PC-9 (cell line): ENCODE results near the gene NEK9. TPM values are rescaled to one million over a fixed set of nuclear protein-coding genes. Genes with fewer than 3 reads are reported as not detected.

Source experiments
- BruUV-seq: library from RNA; stranded (reverse); fragments of 400-500 nt; replicated peaks from 2 replicates; lab custom pipeline; 2021; lab: Mats Ljungman, UMichigan
- CTCF ChIA-PET: fragments of 300-600 bp; sonication (Branson Sonifier 250); formaldehyde crosslinking; loops from one replicate; lab custom pipeline; 2022; ENCODE audit warnings: antibody characterized with exemption; lab: Charles Lee
- POLR2A ChIA-PET: fragments of 300-600 bp; sonication (Branson Sonifier 250); formaldehyde crosslinking; loops from one replicate; lab custom pipeline; 2022; ENCODE audit warnings: antibody characterized with exemption; ENCODE audit not compliant: unreplicated experiment; lab: Charles Lee
- DNase-seq, 2 experiments: peaks; one replicate each; pipeline versions ENCODE4 v3.0.0 to v3.0.0-alpha.2; 2015 to 2022; ENCODE audit warnings: mixed read lengths in 1 of 2
- H2AFZ ChIP-seq: fragments of 200-600 bp; sonication (generic); 2 replicates; pipeline ENCODE4 v1.8.1; 2017; ENCODE audit warnings: antibody characterized with exemption
- H3F3A ChIP-seq: fragments of 200-600 bp; sonication (generic); 2 replicates; pipeline ENCODE4 v1.8.1; 2017; ENCODE audit warnings: antibody characterized with exemption, mild to moderate bottlenecking, low read depth; ENCODE audit not compliant: insufficient read depth
- H3K27ac ChIP-seq: fragments of 200-600 bp; sonication (generic); 2 replicates; pipeline ENCODE4 v1.6.1; 2016; ENCODE audit warnings: mixed run types
- H3K27me3 ChIP-seq: fragments of 200-600 bp; sonication (generic); 2 replicates; pipeline ENCODE4 v1.6.1; 2016; ENCODE audit warnings: low read depth, mixed run types; ENCODE audit not compliant: insufficient read depth
- H3K36me3 ChIP-seq: fragments of 200-600 bp; sonication (generic); 2 replicates; pipeline ENCODE4 v1.6.1; 2016; ENCODE audit warnings: low read depth, mixed run types
- H3K4me1 ChIP-seq: fragments of 200-600 bp; sonication (generic); replicated peaks from 2 replicates; pipeline ENCODE4 v1.6.1; 2016; ENCODE audit warnings: mixed run types; ENCODE audit not compliant: insufficient read depth
- H3K4me2 ChIP-seq: fragments of 200-600 bp; sonication (generic); 2 replicates; pipeline ENCODE4 v1.6.1; 2017; ENCODE audit warnings: mixed run types
- H3K4me3 ChIP-seq: fragments of 200-600 bp; sonication (generic); 2 replicates; pipeline ENCODE4 v1.6.1; 2016; ENCODE audit warnings: mixed run types
- H3K79me2 ChIP-seq: fragments of 200-600 bp; sonication (generic); 2 replicates; pipeline ENCODE4 v1.6.1; 2017; ENCODE audit warnings: low read depth, mixed run types
- H3K9me2 ChIP-seq: fragments of 200-600 bp; sonication (generic); 2 replicates; pipeline ENCODE4 v1.8.1; 2017; ENCODE audit warnings: mild to moderate bottlenecking; ENCODE audit not compliant: insufficient read depth
- H3K9me3 ChIP-seq: fragments of 200-600 bp; sonication (generic); 2 replicates; pipeline ENCODE4 v1.8.1; 2016; ENCODE audit warnings: low read depth; ENCODE audit not compliant: insufficient read depth
- H4K20me1 ChIP-seq: fragments of 200-600 bp; sonication (generic); 2 replicates; pipeline ENCODE4 v1.8.1; 2017; ENCODE audit not compliant: insufficient read depth
- EZH2 ChIP-seq: fragments of 200-600 bp; sonication (generic); IDR thresholded peaks from 2 replicates; pipeline ENCODE4 v1.8.0; 2017; ENCODE audit warnings: antibody characterized with exemption, low read depth
- intact Hi-C: fragments of 100-400 bp; cut with micrococcal nuclease; formaldehyde crosslinking; loops from one replicate; pipeline ENCODE4 v1.10.0; 2022; ENCODE audit not compliant: unreplicated experiment
- total RNA-seq: library from RNA; stranded (reverse); gene quantifications from 2 replicates; pipeline ENCODE4 v1.2.3, GENCODE V29; 2021
- TF ChIP-seq, protein P1 (sequence below): fragments of 200-600 bp; sonication (generic); conservative IDR thresholded peaks from 2 replicates; pipeline ENCODE4 v1.6.1; 2017; ENCODE audit warnings: mixed run types, antibody characterized with exemption, mild to moderate bottlenecking, moderate library complexity

The NEK9 gene
- total RNA-seq, 1 experiment from 2014 or later, result 170 TPM

DNA sequence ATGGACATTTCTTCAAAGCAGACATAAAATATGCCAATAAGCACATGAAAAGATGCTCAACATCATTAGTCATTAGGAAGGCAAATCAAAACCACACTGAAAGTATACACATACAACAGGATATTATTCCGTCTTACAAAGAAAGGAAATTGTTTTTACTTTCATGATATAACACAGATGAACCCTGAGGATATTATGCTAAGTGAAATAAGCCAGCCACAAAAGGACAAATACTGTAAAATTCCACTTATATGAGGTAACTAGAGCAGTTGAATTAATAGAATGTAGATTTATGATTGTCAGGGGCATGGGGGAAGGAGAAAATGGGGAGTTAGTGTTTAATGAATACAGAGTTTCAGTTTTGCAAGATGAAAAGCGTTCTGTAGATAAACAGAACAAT, 67.2 kb downstream of the NEK9 start:
- DNase-seq, result peak in 1 of 2 experiments; percentile 24
- H3K4me3 ChIP-seq, result no peak overlapping the region
- H2AFZ ChIP-seq, result no peak overlapping the region
- H3K4me1 ChIP-seq, result peaks cover 13% of the 10 kb centered on the region
- no peaks in the 10 kb centered on the region for H3K9me2 ChIP-seq
- intact Hi-C loops, result no loop called here
- no TSS peak for BruUV-seq
- H4K20me1 ChIP-seq, result no peaks in the 10 kb centered on the region
- CTCF ChIA-PET, result interaction anchor here (0.6 kb wide), 1 partner anchor 136 kb away, joined by 3 read pairs; the partner anchor contains the start of gene RPS6KL1
- no peak overlapping the region for H3K4me2 ChIP-seq
- H3K27me3 ChIP-seq, result no peaks in the 10 kb centered on the region
- peaks cover 40% of the 10 kb centered on the region for H3K79me2 ChIP-seq
- no peak overlapping the region for H3K27ac ChIP-seq
- H3K36me3 ChIP-seq, result peaks cover 24% of the 10 kb centered on the region
- peaks cover 28% of the 10 kb centered on the region; the same call in 1 of the 2 replicates for H3F3A ChIP-seq
- no peaks in the 10 kb centered on the region for H3K9me3 ChIP-seq
- TF ChIP-seq, protein P1, sequence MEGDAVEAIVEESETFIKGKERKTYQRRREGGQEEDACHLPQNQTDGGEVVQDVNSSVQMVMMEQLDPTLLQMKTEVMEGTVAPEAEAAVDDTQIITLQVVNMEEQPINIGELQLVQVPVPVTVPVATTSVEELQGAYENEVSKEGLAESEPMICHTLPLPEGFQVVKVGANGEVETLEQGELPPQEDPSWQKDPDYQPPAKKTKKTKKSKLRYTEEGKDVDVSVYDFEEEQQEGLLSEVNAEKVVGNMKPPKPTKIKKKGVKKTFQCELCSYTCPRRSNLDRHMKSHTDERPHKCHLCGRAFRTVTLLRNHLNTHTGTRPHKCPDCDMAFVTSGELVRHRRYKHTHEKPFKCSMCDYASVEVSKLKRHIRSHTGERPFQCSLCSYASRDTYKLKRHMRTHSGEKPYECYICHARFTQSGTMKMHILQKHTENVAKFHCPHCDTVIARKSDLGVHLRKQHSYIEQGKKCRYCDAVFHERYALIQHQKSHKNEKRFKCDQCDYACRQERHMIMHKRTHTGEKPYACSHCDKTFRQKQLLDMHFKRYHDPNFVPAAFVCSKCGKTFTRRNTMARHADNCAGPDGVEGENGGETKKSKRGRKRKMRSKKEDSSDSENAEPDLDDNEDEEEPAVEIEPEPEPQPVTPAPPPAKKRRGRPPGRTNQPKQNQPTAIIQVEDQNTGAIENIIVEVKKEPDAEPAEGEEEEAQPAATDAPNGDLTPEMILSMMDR, result no peak
- POLR2A ChIA-PET, result no interaction called here

DNA sequence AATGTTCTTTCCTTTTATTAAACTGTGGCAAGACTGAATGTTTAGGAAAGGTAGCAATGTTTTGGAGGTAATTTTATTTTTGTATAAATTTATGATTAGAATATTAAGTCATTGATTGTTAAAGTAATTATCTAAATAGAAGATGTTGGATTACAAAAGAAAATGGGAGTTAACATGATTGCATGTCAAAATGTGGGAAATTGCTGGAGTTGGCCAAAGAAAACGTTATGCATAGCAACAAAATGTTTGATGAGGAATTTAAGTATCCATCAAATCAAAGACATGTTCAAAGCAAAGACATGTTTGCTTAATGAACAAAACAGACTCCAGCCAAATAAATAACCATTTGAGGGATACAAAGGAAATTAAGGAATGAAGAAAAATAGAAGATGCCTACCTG, 72.4 kb downstream of the NEK9 start:
- no peak for TF ChIP-seq EZH2
- TF ChIP-seq, protein P1, result no peak
- no peaks in the 10 kb centered on the region for H3K27me3 ChIP-seq
- no TSS peak for BruUV-seq

DNA sequence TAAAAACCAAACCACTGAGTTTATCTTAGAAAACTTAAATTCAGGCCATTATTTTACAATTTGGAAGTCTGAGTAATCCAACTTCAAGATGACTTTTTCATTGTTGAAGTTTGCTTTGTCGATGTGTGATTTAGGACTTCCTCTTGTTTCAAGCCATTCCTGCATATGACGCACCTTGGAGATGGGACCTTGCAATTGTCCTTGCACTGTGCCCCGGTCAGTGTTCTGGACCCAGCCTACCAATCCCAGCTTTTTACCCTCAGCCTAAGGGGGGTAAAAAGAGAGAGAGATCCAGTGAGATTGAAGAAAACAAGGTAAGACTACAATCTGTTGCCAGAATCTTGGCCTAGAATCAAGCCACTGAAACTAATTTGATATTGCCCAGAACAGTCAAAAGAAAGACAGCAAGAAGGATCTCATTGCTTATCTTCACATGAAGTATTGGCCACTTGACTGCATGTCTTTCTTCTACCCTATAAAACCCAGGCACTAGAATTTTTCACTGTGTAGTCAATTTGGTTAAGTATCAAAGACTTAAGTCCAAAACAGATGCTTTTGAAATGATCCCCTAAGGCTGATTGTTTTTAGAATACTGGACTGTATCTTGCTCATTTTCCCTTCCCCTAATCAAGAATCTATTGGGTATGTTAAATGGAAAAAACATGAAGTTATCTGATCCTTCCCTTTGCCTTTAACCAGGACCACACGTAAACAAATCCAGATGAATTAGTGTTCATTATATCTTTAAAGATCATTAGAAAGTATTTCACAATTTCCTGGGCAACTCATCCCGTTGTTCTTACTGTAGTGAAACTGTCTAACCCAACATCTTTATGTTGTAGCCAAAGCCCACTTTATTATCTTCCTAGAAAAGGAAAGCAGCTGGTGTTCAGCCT, 73.2 kb downstream of the NEK9 start:
- no peaks in the 10 kb centered on the region for H3K9me3 ChIP-seq
- no peaks in the 10 kb centered on the region for H3K27me3 ChIP-seq
- H3K4me2 ChIP-seq, result no peak overlapping the region
- peaks cover 40% of the 10 kb centered on the region for H3F3A ChIP-seq
- peaks cover 23% of the 10 kb centered on the region for H3K79me2 ChIP-seq
- peaks cover 15% of the 10 kb centered on the region for H3K4me1 ChIP-seq
- no peak overlapping the region for H3K4me3 ChIP-seq
- no peaks in the 10 kb centered on the region for H3K9me2 ChIP-seq
- BruUV-seq, result no TSS peak
- ChIA-PET CTCF (no interaction called here), POLR2A (no interaction called here)
- H3K27ac ChIP-seq, result no peak overlapping the region
- intact Hi-C loops, result no loop called here
- no peak for TF ChIP-seq EZH2
- TF ChIP-seq, protein P1, result no peak
- peaks cover 19% of the 10 kb centered on the region for H3K36me3 ChIP-seq
- DNase-seq, result peak in 1 of 2 experiments; percentile 29
- no peaks in the 10 kb centered on the region for H4K20me1 ChIP-seq
- no peak overlapping the region for H2AFZ ChIP-seq

More for the DNA sequence above, 72.4 kb downstream of the NEK9 start:
- Histone ChIP-seq H3K4me2 (no peak overlapping the region), H2AFZ (no peak overlapping the region), H3K4me1 (peaks cover 15% of the 10 kb centered on the region), H3K9me2 (no peaks in the 10 kb centered on the region), H3K4me3 (no peak overlapping the region), H3K9me3 (no peaks in the 10 kb centered on the region), H3K79me2 (peaks cover 19% of the 10 kb centered on the region), H3F3A (peaks cover 40% of the 10 kb centered on the region), H3K27ac (no peak overlapping the region), H3K36me3 (peaks cover 14% of the 10 kb centered on the region), H4K20me1 (no peaks in the 10 kb centered on the region)
- intact Hi-C loops, result no loop called here
- ChIA-PET POLR2A (no interaction called here), CTCF (no interaction called here)
- peak in 1 of 2 experiments; percentile 11 for DNase-seq
